ENCODE data around the gene CHURC1. TPM values are rescaled to one million over a fixed set of nuclear protein-coding genes. Genes with fewer than 3 reads are reported as not detected.
A peak's percentile ranks its signal among the peaks of the same experiment; 100 is the strongest.

CHURC1 gene
- total RNA-seq, 1 donor from 2014 or later = 51.6 TPM

- DNase-seq (ENCODE audit: extremely low spot score, unreplicated experiment) = no peak
- Mint-ChIP-seq H3K27me3 (ENCODE audit: unreplicated experiment) (no peaks in the 10 kb centered on the region), H3K9me3 (ENCODE audit: unreplicated experiment) (no peaks in the 10 kb centered on the region), H3K36me3 (ENCODE audit: unreplicated experiment) (peaks cover 22% of the 10 kb centered on the region), H3K4me1 (ENCODE audit: unreplicated experiment) (peaks cover 8% of the 10 kb centered on the region), H3K27ac (ENCODE audit: unreplicated experiment) (peak overlapping the region; percentile 45), H3K4me3 (ENCODE audit: unreplicated experiment) (no peak overlapping the region)
- TF ChIP-seq CTCF (IDR thresholded peaks at IDR 0.05) = no peak
Observed at GRCh38 chr14:64930085-64930843, 16.0 kb downstream of the CHURC1 start.

- no peaks in the 10 kb centered on the region for H3K9me3 Mint-ChIP-seq (ENCODE audit: unreplicated experiment)
- H3K4me1 Mint-ChIP-seq (ENCODE audit: unreplicated experiment) = peaks cover 8% of the 10 kb centered on the region
- no peak for DNase-seq (ENCODE audit: extremely low spot score, unreplicated experiment)
- no peaks in the 10 kb centered on the region for H3K27me3 Mint-ChIP-seq (ENCODE audit: unreplicated experiment)
- H3K4me3 Mint-ChIP-seq (ENCODE audit: unreplicated experiment) = no peak overlapping the region
- TF ChIP-seq CTCF (IDR thresholded peaks at IDR 0.05) = no peak
- peaks cover 21% of the 10 kb centered on the region for H3K36me3 Mint-ChIP-seq (ENCODE audit: unreplicated experiment)
- no peak overlapping the region for H3K27ac Mint-ChIP-seq (ENCODE audit: unreplicated experiment)
Observed at GRCh38 chr14:64931123-64931522, 16.9 kb downstream of the CHURC1 start.

GRCh38 chr14:64932231-64932630 is 18.0 kb downstream of the CHURC1 start:
- Mint-ChIP-seq H3K9me3 (ENCODE audit: unreplicated experiment) (no peaks in the 10 kb centered on the region), H3K36me3 (ENCODE audit: unreplicated experiment) (peaks cover 16% of the 10 kb centered on the region), H3K27me3 (ENCODE audit: unreplicated experiment) (no peaks in the 10 kb centered on the region), H3K4me1 (ENCODE audit: unreplicated experiment) (peaks cover 18% of the 10 kb centered on the region), H3K4me3 (ENCODE audit: unreplicated experiment) (no peak overlapping the region), H3K27ac (ENCODE audit: unreplicated experiment) (no peak overlapping the region)
- TF ChIP-seq CTCF (IDR thresholded peaks at IDR 0.05) = no peak
- no peak for DNase-seq (ENCODE audit: extremely low spot score, unreplicated experiment)

GRCh38 chr14:64934338-64934929 is 20.2 kb downstream of the CHURC1 start:
- peaks cover 18% of the 10 kb centered on the region for H3K36me3 Mint-ChIP-seq (ENCODE audit: unreplicated experiment)
- TF ChIP-seq CTCF (IDR thresholded peaks at IDR 0.05) = no peak
- no peak overlapping the region for H3K27ac Mint-ChIP-seq (ENCODE audit: unreplicated experiment)
- no peaks in the 10 kb centered on the region for H3K9me3 Mint-ChIP-seq (ENCODE audit: unreplicated experiment)
- H3K4me1 Mint-ChIP-seq (ENCODE audit: unreplicated experiment) = peaks cover 26% of the 10 kb centered on the region
- H3K27me3 Mint-ChIP-seq (ENCODE audit: unreplicated experiment) = no peaks in the 10 kb centered on the region
- DNase-seq (ENCODE audit: extremely low spot score, unreplicated experiment) = no peak
- no peak overlapping the region for H3K4me3 Mint-ChIP-seq (ENCODE audit: unreplicated experiment)

GRCh38 chr14:64935508-64935907 is 21.3 kb downstream of the CHURC1 start:
- TF ChIP-seq CTCF (IDR thresholded peaks at IDR 0.05) = no peak
- H3K4me1 Mint-ChIP-seq (ENCODE audit: unreplicated experiment) = peaks cover 25% of the 10 kb centered on the region

More at GRCh38 chr14:64935508-64935907, 21.3 kb downstream of the CHURC1 start:
- no peak for DNase-seq (ENCODE audit: extremely low spot score, unreplicated experiment)
- Mint-ChIP-seq H3K27me3 (ENCODE audit: unreplicated experiment) (no peaks in the 10 kb centered on the region), H3K4me3 (ENCODE audit: unreplicated experiment) (no peak overlapping the region), H3K36me3 (ENCODE audit: unreplicated experiment) (peaks cover 18% of the 10 kb centered on the region), H3K9me3 (ENCODE audit: unreplicated experiment) (no peaks in the 10 kb centered on the region), H3K27ac (ENCODE audit: unreplicated experiment) (no peak overlapping the region)
